GM19238 (cell line): ENCODE measurements around the gene ZFP36.

ENCODE experiments used
- DNase-seq: peaks from one replicate; pipeline ENCODE4 v3.0.0; 2011; ENCODE audit warnings: low spot score; ENCODE audit not compliant: insufficient read length

ZFP36 gene

DNA sequence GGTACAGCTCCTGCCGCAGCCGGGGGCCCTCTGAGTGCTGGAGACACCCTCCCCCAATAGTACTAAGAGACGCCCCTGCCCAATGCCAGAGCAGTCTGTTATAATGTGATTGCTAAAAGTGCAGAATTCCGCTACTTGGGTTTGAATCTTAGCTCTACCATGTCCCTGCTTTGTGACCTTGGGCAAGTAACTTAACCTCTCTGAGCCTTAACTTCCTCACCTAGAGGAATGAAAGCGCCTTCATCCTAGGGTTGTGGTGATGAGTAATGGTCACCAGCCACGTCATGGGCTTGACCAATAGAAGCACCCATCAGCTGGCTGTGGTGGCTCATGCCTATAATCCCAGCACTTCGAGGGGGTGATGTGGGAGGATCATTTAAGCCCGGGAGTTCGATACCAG is 12.4 kb downstream of the ZFP36 start:
- DNase-seq: no peak

DNA sequence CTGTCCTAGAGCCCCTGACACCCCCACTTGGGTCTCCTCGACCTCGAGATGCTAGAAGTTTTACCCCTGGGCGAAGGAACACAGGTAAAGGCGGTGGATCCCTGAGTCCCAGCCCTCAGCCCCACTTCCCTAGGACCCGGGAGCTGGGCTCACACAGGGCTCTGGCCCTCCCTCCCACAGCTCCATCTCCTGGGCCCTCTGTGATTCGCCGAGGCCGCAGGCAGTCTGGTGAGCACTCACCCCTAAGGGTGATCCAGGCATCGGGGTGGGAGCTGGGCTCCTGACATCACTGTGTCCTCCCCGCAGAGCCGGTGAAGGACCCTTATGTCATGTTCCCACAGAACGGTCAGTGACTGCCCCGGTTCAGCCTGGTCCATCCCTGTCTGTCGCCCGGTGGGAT is 14.1 kb downstream of the ZFP36 start:
- DNase-seq: no peak

DNA sequence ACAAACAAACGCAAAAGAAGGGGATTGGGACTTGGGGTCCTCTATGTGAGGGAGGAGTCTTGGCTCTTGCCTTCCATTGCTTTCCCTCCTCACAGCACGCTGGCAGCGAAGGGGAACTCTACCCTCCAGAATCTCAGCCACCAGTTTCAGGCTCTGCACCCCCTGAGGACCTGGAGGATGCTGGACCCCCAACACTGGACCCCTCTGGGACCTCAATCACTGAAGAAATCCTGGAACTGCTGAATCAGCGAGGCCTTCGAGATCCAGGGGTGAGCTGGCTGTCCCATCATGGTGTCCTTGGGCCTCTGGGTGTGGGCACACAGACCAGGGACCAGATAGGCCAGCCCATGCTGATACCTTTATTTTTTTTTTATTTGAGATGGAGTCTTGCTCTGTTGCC is 15.4 kb downstream of the ZFP36 start:
- DNase-seq: no peak

DNA sequence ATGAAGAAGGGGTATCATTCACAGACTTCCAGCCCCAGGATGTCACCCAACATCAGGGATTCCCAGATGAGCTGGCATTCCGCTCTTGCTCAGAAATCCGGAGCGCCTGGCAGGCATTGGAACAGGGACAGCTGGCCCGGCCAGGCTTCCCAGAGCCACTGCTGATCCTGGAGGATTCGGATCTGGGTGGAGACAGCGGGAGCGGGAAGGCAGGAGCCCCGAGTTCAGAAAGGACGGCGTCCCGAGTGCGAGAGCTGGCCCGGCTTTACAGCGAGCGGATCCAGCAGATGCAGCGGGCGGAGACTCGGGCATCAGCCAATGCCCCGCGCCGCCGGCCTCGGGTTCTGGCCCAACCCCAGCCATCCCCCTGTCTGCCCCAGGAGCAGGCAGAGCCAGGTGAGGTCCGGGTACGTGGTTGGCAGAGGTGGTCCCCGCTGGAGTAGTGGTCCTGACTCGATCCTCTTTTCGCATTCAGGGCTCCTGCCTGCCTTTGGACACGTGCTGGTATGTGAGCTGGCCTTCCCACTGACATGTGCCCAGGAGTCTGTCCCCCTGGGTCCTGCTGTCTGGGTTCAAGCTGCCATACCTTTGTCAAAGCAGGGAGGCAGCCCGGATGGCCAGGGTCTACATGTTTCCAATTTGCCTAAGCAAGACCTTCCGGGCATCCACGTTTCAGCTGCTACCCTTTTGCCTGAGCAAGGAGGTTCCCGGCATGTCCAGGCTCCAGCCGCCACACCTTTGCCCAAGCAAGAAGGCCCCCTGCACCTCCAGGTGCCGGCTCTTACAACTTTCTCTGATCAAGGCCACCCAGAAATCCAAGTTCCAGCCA is 16.8 kb downstream of the ZFP36 start:
- DNase-seq: no peak

DNA sequence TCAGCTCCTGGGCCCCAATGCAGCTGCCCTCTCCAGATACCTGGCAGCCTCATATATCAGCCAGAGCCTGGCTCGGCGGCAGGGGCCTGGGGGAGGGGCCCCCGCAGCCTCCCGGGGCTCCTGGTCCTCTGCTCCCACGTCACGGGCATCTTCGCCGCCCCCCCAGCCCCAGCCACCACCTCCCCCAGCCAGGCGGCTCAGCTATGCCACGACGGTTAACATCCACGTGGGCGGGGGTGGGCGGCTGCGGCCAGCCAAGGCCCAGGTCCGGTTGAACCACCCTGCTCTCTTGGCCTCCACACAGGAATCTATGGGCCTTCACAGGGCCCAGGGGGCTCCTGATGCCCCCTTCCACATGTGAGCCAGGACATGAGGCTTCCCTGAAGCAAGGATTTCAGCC is 18.3 kb downstream of the ZFP36 start:
- DNase-seq: no peak

DNA sequence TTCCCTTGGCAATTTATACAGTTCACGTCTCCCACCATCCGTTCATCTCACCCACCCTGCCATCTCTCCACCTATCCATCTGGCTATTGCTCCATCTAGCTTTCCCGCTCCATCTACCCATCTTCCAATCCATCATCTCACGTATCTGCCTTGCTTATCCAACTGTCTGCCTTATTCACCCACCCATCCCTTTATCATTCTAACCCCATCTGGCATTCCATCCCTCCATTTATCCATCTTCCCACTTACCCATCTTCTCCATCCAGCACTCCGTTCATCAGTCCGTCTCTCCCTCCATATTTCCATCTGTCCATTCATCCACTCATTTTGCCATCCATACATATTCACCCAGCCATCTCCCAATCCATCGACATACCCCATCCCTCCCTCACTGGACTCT is 19.1 kb downstream of the ZFP36 start:
- no peak for DNase-seq

DNA sequence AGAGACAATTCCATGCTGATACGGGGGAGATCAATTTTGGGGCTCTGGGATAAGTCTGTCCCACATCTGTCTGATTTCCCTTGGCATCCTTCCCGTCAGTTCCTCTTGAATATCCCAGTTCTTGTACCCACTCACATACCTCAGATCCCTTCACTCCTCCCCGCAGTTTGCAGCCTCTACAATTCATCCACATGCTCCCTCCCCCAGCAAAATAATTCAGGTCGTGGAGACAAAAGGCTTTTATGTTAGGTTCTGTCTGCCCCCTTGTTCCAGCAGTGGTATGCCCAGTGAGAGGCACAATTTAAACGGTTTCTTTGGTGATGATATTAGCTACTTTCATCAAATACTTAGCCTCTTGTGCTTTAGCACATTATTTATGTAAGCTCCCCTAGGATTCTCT is 19.5 kb downstream of the ZFP36 start:
- no peak for DNase-seq

DNA sequence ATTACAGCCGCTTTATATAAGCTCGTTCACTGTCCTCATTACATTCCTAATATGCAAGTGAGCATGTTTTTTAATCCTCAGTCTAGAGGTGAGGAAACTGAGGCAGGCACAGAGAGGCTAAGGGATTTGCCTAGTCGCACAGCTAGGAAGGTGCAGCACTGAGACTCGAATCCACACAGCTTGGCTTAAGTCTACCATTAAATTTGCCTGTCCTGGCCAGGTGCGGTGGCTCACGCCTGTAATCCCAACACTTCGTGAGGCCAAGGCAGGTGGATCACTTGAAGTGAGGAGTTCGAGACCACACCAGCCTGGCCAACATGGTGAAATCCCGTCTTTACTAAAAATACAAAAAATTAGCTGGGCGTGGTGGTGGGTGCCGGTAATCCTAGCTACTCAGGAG is 21.1 kb downstream of the ZFP36 start:
- DNase-seq: no peak

DNA sequence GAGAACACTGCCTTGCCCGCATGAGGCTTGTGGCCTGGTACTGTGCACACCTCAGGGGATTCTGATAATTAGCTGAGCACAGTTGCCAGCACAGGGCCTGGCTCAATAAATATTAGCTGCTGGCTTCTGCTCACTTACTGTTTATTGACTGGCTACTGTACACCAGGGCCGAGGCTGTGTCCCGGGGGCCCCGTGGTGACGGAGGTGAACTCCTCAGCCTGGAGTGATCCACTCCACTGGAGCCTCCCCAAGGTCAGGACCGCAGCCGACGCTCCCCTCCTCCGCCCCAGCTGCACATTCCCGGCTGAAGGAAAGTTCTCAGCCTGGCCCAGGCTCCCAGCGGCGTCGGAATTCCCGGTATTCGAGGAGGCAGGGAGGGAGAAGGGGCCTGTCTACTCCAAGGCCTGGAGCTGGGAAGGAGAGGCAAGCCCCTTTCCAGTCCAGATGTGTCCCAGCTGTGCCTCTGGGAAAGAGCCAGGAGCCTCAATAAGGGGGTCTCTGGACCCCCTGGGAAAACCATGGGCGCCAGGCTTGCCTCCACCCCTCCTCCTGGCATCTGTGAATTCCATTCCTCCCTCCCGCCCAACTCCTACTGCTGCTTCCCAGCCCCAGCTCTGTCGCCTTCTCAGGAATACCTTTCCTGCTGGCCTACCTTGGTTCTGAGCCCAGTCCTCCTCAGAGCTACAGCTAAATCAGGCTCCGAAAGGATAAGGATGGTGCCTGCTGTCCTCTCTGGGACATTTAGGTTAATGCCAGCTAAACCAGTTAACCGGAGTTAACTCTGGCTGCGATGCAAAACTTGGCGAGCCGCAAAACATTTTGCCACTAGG is 21.9 kb downstream of the ZFP36 start:
- DNase-seq: no peak

DNA sequence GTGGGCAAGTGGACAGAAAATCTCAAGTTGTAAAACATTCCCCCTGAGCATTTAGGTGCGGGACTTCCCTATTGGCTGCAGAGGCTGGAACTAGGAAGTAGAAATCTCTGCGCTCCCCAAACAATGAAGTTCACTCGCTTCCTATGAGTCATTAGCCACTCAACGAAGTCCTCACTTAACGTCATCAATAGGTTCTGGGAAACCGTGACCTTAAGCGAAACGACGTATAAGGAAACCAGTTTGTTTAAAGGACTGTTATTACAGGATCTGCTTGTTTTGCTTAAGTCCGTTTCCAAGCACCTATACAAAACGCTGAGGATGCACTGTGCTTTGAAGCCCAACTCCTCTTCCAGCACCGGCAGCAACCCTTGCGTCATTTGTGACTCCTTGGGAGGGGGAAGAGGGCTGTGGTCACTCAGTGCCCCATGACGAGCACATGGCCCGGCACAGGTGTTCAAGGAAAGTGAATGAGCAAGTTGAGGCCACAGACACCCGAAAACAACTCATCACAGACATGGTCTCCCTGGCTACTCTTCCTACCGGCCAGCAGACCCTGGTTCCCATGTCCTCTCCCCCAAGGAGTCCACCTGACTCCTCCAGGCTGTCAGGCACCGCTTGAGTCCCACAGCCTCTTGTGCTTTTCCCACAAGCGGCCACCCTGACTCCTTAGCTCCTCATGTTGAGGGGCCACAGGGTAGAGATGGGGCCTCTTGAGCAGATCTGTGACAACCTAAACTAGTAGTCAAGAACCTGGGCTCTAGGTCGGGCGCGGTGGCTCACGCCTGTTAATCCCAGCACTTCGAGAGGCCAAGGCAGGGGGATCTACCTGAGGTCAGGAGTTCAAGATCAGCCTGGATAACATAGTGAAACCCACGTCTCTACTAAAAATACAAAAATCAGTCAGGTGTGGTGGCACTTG is 24.3 kb downstream of the ZFP36 start:
- no peak for DNase-seq

DNA sequence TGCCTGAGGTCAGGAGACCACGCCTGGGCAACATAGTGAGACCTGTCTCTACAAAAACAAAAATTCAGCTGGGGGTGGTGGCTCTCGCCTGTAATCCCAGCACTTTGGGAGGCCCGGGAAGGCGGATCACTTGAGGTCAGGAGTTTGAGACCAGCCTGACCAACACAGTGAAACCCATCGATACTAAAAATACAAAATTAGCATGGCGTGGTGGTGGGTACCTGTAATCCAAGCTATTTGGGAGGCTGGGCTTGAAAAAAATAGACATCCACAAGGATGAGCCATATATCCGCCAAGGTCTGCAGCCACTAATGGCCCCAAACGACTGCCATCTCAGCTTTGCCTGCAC is 26.0 kb downstream of the ZFP36 start:
- DNase-seq: no peak

DNA sequence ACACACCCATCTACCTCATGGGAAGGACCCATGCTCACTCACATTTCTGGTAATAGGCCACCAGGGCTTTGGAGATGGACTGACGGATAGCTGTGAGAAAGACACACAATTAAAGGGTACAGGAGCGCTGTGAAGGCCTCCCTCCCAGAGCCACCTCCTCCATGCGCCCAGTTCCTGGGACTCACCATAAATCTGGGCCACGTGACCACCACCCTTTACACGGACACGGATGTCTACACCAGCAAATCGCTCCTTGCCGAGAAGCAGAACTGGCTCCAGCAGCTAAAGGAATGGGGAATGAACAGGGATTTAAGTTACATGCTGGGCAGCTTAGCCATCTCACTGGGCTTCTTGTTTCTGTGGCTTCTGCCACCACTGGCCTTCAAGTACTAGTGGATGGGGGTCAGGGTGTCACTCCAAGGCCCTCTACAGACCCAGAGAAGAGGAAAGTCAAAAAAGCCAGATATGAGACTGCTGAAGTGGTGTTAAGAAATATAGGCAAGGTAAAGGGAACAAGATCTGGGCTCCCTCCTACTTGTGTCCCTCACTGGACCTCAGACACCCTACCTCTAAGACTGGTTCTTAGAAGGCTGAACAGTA is 26.9 kb downstream of the ZFP36 start:
- no peak for DNase-seq

DNA sequence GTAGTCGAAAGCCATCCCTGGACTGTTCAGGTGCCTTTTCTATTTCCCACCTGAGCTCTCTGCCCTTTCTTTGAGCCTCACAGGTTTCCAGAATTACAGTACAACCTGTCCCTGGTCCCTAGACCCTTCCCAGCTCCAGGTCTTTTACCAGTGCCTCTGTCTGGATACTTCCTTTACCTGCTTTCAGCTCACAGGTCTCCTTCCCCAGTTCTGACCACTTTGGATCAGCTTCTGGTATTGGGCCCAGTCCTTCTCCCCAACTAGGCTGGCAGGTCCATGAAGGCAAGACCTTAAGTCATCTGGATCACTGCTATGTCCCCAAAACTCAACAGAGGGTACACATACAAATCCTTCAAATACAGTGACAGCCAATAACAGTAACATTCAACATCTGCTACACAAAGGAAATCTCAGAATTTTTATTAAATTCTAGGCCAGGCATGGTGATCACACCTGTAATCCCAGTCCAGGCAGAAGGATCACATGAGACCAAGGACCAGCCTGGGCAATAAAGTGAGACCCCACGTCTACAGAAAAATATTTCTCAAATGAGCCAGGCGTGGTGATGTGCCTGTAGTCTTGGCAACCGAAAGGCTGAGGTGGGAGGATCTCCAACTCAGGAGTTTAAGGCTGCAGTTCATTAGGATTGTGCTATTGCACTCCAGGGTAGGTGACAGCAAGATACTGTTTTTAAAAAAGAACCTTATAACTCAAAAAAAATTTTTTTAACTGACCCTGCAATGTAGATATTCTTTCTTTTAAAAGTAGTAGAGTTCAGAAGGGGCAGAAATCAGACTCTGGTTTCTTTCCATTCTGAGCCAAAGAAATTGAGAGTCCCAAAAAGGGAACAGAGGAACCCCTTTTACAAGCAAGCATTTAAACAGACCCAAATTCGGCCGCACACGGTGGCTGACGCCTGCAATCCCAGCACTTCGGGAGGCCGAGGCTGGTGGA is 27.8 kb downstream of the ZFP36 start:
- DNase-seq: no peak

DNA sequence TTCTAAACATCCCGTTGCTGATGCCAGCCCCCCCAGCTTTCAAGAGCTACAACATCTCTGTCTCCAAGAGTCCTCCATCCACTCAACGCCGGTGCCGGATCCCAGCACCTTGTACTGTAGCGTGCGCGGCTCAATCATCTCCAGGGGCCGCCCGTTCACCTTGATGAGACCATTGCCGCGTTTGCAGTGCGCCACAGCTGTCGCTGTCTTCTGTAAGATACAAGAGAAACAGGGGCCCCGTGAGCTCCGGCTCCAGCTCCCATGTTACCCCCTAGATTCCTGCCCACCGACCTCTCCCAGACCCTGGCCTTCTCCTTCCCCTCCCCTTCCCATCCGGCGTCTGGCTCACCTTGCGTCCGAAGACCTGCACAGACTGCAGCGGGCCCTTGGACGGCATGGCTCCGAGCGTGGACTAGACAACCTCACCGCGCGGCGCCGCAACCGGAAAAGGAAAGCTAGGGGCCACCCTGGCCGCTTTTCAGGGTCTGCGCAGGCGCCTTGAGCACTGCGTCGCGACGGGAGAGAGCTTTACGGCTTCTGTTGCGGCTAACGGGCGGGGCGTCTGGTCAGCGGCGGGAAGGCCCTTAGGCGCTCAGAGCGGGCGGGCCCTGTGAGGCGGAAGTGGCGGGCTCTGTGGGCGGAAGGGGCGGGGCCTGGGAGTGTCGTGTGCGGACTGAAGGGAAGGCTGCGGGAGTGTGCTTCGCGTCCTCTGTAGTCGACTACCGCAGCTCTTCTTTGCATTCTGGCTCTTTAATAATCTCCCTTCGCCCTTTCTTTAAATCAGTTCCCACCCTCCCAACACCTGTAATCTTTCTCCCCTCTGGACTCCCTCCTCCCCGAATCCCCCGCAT is 29.1 kb downstream of the ZFP36 start, which contains the start of gene RPS16:
Gene RPS16, minus strand, starts transcription at position 451 of the 851 bp plus-strand sequence. Its CDS starts 54 bp downstream, at position 397.
- peak; percentile 90 for DNase-seq

DNA sequence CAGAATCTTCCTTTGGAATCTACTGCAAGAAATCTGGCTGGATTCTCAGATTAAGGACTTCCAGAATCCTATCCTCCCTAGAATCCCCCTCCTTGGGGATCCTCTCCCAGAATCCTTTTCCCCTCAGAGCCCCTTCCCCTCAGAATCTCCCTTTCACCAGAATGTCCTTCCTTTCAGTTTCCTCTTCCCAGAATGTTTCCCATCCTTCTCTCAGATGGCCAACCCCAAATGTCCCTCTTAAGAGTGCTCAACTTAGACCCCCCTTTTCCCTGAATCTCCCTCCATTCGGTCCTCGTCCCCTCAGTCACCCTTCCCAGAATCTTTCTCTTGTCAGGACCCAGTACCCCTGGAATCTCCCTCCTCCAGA is 29.7 kb downstream of the ZFP36 start:
- no peak for DNase-seq

DNA sequence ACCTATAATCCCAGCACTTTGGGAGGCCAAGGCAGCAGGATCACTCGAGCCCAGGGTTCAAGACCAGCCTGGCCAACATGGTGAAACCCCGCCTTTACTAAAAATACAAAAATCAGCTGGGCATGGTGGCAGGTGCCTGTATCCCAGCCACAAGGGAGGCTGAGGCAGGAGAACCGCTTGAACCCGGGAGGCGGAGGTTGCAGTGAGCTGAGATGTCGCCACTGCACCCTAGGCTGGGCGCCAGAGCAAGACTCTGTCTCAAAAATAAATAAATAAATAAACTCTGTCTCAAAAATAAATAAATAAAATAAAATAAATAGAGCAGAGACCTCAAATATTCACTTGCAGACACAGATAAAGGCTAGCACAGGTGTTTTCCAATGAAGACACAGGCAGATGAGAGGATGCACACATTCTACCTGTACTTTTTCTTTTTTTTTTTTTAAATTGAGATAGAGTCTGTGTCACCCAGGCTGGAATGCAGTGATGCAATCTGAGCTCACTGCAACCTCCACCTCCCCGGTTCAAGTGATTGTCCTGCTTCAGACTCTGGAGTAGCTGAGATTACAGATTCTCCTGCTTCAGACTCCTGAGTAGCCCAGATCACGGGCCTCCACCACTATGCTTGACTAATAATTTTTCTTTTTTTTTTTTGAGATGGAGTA is 31.8 kb downstream of the ZFP36 start:
- DNase-seq: no peak

DNA sequence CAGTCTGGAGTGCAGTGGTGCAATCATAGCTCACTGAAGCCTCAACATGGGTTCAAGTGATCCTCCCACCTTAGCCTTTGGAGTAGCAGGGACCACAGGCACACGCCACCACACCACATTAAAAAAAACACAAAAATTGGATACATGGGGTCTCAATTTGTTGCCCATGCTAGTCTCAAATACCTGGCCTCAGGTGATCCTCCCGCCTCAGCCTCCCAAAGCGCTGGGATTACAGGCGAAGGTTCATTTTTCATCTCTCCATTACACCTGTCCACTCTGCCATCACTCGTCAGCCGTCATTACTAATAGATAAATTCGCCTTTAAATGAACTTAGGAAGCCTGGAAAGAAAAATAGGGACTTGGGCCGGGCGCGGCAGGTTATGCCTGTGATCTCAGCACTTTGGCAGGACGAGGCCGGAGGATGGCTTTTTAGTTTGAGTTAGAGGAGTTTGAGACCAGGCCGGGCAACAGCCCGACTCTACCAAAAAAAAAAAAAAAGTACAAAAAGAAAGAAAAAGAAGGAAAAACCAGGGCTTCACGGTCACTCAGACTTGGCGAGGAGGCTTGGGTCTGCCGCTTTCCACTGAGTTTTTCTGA is 38.0 kb downstream of the ZFP36 start:
- DNase-seq: no peak
